NOMO-1 treated with DMSO at 0.1 percent for 48 hours (cell line): ENCODE data around the gene GNB5.
"Not testable (repeated sequence)": the region's sequence is repeated elsewhere in the genome, so short reads cannot be mapped to it uniquely, and the experiment has no call there.

ENCODE experiments used
- DNase-seq: peaks from one replicate; lab custom pipeline; 2025; ENCODE audit not compliant: unreplicated experiment; lab: John Stamatoyannopoulos, UW

The GNB5 gene

DNA sequence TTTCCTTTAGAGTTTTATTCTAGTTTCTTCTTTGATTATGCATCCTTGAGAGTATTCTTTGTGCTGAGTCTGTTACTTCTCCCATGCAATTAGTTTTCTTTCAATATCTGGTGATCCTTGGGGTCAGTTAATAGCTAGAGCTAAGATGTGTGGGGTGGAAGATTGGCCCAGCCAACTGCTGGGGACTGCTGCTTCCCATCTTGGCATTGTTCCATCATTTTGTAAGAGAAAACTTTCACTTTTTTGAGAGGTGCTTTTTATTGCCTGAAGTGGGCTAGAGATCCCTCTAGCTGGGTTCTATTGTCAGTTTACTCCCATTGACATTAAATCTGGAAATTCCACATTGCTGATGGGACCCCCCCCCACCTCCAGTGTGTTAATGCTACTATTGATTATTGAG lies 94.0 kb downstream of the GNB5 start:
- no peak for DNase-seq

DNA sequence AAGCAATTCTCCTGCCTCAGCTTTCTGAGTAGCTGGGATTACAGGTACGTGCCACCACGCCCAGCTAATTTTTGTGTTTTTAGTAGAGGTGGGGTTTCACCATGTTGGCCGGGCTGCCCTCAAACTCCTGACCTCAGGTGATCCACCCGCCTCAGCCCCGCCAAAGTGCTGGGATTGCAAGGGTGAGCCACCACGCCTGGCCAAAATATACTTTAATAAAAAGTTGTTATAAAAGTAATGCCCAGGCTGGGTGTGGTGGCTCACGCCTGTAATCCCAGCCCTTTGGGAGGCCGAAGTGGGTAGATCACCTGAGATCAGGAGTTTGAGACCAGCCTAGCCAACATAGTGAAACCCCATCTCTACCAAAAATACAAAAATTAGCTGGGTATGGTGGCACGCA lies 94.7 kb downstream of the GNB5 start:
- not testable (repeated sequence) for DNase-seq

DNA sequence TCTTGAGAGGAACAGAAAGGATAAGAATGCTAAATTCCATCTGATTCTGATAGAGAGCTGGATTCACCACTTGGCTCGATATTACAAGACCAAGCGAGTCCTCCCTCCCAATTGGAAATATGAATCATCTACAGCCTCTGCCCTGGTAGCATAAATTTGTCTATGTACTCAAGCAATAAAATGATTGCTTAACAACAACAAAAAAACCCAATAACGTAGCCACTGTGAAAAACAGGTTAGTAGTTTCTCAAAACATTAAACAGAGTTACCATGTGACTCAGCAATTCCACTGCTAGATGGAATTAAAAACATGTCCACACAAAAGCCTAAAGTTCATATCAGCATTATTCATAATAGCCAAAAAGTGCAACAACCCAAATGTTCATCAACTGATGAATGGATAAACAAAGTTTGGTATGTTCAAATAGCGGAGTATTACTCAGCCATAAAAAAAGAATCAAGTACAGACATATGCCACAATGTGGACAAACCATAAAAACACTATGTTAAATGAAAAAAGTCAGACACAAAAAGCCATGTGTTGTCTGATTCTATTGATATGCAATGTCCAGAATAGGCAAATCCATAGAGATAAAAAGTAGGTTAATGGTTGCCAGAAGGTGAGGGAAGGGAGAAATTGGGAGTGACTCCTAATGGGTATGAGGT lies 95.5 kb downstream of the GNB5 start:
- peak; percentile 81 for DNase-seq

DNA sequence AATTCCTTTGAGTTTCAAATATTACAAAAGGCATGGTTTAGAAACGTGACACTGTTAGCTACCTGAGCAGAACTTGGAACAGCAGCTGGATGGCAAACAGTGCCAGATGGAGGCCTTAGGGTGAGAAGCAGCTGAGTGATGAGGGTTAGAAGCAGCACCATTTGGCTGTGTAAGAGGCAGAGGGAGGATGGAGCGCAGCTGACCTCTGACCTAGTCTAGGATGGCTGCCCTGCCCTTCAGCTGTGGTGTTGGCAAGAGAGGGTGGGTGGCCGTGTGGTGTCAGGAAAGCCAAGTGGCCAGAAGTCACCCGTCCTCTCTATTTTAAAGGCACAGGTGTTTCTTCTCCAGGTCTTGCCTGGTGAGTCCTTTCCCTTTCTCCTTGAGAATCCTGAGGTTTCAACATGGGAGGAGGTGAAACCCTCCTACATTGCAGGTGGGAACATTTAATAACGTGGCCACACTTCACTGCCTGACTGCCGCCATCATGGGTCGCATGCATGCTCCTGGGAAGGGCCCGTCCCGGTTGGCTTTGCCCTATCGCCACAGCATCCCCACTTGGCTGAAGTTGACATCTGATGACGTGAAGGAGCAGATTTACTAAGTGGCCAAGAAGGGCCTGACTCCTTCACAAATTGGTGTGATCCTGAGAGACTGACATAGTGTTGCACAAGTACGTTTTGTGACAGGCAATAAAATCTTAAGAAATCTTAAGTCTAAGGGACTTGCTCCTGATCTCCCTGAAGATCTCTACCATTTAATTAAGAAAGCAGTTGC lies 96.2 kb downstream of the GNB5 start:
- DNase-seq, result peak; percentile 74

DNA sequence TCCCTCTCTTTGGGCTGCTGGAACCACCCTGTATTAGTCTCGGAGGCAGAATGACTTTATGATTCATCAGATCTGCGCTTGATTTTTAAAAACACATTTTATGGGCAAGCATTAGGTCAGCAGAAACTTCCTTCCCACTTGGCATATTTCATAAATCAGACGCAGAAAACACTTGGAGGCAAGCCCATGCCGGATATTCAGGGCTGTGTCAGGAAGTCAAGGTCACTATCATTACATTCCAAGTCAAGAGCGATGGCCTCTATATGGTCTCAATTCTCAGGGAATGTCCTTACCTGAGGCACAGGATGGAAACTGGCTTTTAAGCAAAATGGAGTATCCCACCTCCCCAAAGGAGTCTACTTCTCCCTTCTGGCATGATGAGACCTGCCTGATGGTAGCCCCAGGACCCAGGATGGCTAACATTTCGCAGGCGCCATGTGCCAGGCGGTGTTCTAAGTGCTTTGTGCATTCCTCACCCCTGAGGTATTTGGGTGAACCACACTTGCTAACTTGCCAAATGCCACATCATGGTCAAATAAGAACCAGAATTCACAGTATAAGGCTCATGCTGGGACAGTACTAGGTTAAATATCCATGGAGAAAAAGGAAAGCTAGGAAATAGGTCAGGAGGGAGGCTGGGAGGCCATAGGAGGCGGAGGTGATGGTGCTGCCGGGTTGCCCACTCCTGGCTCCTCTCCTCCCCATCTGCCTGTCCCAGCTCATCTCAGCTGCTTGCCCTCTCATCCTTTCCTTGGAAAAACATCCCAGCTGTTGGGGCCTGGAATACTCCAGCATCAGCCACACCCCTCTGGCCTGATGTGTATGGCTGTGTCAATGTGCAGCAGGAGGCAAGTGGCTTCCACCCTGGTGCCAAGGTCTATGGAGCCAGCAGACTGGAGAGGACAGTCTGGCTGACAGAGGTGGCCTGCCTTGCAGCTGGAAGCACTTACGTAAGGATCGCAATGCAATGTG lies 97.4 kb downstream of the GNB5 start:
- peak; percentile 58 for DNase-seq

DNA sequence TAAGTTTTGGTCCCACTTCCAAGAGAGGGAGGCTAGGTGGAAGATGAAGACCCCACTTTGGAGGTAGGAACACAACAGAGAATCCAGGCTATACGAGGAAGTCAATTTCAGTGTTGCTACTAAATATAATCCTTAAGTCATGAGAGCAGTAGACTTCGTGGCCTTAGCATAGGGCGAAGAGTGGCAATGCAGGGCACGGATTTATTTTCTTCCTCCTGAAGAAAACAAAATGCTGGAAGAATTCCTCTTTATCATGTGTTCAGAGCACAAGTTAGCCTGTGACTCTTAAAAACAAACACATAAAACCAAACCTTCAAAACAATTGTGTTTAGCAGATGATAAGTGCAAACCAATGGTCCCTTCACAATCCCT lies 98.0 kb downstream of the GNB5 start:
- no peak for DNase-seq

DNA sequence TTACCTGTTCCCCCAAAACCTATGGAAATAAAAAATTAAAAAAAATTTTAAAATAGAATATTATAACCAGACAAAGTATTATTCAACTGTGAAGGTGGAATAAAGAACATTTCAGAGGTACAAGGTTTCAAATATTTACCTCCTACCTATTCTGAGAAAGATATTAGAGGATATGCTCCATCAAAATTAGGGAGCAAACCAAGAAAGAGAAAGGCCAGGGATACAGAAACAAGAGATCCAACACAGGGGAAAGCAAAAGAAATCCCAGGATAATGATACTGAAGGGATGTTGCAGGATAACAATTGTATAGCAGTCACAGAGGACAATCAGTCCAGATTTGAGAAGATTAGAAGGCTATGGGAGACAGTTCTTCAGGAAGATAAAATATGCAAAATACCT lies 101.0 kb downstream of the GNB5 start:
- no peak for DNase-seq

DNA sequence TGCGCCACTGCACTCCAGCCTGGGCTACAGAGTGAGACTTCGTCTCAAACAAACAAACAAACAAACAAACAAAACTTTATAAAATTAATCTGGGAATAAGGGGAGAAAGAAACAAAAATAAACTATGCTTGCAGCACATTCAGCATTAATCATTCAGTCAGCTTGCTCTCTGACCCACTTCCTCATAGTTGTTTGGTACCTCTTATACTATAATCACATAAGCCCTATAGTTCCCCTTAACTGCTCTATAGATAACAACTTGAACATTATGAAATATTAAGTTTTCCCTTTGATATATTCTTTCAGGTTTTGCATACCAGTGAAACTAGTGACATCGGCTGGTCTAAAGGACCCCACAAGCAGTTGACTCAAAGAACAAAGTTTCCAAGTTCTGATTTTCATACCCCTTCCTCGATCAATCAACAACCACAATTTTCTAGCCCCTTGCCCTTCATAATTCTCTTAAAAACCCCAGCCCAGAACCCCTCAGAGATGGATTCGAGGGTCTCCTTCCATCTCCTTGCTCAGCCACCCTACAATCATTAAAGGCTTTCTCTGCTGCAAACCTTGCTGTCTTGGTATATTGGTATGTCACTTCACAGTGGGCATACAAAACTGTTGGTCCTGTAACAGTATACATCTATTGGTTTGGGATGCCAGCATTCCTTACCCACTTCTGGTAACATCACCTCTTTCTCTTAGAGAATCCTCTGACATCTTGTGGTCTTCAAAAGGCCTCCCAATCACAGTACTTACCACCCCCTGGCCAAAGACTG lies 105.0 kb downstream of the GNB5 start:
- peak; percentile 72 for DNase-seq

DNA sequence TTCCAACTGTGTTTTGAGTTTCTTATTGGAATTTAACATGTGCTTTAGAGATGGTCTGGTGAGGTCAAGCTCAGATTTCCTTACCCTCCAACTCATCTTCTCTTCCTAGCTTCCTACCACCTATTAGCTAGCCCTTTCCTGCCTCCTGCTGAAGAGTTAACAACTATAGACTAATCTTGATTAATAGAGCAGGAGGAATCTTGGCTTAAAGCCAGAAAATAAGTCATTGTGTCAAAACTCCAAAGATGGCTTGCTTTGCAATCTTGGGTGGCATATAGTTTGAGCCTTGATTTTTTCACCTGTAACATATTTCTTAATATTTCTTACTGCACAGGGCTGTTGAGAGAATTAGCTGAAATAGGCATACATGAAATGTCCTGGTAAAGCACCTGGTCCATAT lies 105.9 kb downstream of the GNB5 start:
- no peak for DNase-seq

DNA sequence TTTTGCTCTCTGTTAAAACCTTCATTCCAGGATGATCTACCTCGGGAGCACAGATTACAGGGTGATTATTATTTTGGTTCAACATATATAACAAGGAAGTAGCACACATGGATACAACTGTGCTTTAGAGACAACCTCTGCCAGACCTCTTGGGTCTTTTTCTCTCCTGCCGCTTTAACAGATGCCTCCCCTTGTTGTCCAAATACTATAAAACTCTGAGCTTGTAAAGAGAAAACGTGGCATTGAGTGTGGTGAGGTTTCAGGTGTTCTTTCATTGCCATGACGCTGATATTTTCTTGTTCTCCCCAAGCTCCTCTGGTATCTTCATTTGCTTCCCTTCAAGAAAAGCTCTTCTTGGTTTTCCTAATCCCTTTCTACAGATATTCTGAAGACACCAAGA lies 107.6 kb downstream of the GNB5 start:
- DNase-seq, result no peak

DNA sequence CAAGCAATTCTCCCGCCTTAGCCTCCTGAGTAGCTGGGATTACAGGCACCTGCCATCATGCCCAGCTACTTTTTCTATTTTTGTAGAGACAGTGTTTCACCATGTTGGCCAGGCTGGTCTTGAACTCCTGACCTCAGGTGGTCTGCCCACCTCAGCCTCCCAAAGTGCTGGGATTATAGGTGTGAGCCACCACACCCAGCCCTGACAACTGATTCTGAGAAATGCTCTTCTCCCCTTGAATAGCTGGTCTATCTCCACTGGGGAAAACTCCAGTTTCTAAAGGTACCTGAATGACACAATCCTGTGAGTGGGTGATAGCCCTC lies 108.2 kb downstream of the GNB5 start:
- not testable (repeated sequence) for DNase-seq

DNA sequence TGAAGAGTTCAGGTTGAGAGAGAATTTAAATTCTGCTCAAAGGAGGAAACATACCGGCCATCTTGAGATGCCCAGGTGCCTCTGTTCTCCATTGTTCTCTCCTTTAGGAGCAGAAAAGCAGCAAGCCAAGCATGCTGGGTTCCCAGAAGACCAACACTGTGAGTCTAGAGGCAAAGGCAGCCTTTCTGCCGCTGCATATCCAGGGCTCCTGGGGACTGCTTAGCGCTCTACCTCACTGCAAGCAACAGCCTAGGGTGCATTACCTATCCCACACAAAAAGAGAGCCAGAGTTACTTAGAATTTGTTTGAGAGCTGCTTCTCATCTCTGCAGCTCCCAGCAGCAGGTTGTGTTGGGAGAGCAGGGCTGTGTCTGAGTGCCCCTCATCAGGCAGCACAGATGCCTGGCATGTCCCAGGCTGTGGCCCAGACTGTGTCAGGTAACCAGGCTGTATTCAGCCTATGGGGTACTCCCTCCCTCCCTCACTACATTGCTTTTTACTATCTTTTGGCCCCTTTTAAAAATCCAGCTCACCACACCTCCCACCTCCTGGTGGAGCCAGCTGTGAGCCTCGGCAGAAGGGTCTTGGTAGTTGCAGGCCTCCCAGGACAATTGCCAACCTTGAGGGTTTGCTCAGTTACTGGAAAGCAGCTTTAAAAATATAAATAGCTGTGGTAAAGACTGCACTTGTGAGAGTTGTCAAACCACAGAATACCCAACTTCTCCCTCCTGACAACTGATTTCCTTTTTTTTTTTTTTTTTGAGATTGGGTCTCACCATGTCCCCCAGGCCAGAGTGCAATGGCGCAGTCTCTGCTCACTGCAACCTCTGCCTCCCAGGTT lies 108.8 kb downstream of the GNB5 start:
- peak; percentile 88 for DNase-seq

DNA sequence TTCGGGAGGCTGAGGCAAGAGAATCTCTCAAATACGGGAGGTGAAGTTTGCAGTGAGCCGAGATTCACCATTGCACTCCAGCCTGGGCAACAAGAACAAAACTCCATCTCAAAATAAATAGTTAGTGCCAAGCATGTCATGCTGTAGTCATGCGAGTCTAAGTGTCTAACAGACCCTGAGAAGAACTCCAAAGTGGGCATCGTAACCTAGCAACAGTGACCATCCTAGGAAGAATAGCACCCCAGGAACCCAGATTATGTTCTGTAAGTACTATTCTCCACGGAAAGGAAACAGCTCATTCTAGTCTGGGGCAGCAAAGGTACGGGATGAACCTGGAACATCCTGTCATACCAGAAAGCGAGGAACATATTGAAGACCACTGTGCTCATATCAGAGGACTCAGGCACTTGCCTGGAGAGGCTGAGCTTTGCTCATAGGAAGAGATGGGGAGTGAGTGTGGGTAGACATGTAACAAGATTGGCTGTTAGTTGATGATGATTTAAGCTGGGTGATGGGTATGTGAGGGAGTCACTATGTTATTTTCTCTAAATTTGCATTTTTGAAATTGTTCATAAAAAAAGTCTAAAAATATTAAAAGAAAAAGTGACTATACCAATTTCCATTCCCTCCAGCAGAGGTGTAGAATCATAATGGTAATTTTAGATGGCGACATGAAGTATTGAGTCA lies 110.3 kb downstream of the GNB5 start:
- DNase-seq, result no peak

DNA sequence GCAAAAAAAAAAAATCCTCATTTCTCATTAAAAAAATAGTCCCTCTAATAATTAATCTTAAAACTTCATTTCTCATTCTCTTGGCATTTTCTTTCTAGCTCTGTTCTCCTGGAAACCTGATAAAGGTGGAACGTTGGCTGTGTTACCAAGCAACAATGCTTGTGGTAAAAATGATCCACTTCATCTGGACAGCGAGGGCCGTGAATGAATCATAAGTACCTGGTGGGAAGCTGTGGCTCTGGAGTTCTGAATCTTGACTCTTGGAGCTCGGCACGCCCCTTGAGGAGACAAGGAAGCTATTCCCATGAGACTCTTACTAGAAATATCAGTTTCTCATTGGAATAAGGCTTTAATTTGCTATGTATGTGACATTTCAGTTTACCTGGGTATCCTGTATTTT lies 111.2 kb downstream of the GNB5 start:
- DNase-seq, result no peak

DNA sequence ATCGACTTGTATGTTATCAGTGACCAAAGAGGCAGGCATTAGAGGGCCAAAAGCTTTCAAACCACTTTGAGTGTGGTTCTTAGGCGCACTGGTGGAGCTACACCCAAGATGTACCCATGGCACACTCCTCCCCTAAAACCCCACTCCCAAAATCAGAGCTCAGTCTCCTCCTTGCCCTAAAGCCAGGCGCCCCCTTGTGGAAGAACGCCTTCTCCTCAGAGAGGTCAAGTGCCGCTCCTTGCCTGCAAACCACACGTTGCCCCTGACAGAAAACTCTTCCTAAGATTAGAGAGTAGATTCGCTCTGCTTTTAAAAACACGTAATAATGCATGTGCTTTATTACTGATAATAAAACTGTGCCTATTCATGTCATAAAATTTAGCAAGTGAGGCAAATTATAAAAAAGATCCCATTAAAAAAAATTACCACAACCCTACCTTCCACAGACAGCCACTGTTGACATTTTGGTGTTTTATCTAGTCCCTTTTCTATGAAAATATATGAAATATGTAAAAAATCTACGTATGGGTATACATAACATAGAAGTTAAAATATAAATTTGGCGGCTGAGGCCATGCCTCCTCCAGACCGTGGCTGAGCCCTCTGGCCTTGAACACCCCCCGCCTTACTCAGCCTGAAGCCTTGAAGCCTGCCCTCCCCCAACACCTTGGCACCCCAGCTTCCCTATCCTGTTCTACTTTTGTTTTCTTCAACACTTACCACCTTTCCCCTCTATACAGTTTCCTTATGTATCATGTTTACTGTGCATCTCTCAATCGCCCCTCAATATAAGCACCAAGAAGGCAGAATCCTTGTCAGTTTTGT lies 112.1 kb downstream of the GNB5 start:
- DNase-seq, result peak; percentile 59

DNA sequence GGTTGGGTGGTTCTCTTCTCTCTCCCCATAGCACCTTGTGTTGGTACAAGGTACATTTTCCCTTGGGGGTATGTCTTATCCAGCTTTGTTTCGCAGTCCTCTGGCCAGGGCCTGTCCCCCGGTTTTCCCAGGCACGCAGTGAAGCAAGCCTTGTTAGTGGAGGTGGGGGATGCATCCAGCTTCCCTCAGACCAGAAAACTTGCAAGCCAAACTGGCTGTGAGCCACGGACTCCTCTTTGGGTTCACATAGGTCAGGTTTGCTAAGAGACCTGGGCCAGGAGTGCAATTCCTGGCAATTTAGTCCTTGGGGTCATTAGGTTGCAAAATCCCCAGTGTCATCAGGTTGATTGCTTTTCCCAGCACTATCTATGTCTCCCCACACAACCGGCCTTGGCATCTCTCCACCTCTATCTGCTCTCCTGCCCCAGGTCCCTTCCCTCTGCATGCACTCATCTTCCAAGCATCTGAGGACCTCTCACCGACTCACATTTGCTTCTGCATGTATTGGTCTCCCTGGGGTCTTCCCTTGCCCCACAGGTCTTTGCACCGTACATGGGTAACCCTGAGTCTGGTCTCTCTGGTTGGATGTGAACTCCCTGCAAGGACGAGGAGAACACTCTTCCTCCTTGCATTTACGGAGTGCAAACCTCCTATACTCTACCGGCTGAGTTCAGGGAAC lies 112.9 kb downstream of the GNB5 start:
- no peak for DNase-seq

DNA sequence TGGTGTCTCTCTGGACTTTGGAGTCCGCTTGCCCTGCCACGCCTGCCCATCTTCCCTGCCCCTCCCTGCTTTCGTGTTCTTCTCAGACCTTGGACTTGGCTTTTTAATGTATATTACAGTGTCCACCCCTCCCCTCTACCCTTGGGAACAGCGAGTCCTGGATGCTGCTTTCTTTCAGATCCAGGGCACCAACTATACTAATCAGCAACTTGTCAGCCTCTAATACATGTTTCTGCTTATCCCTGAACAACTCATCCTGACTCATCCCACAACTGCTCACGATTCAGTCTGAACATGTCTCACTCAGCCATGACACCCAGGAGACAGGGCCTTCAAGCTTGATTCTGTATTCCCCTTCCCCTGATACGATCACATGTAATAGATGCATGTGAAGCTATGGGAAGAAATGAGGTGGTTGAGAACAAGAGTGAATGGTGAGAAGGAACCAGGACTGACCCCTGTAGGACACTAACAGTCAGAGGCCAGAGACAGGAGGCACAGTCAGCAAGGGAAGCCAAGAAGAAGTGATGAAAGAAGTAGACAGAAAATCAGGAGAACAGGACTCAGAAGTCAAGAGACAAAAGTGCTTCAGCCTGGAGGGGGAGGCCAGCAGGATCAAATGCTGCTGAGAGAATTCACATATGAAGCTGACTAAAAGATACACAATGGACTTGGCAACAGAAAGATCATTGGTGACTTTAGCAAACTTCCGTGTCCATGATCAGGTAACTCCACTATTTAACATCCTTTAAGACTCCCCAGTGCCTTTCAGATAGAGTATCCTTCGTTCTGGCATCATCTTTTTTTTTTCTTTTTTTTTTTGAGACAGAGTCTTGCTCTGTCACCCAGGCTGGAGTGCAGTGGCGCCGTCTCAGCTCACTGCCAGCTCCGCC lies 114.1 kb downstream of the GNB5 start:
- peak; percentile 15 for DNase-seq
